Posterior vena cava (tissue), 2 donors: ENCODE data around the gene B3GALT6. TPM values are rescaled to one million over a fixed set of nuclear protein-coding genes. Genes with fewer than 3 reads are reported as not detected.

Experiments
- DNase-seq: peaks from one replicate; pipeline ENCODE4 v3.0.0-alpha.2; 2020; ENCODE audit warnings: low spot score
- intact Hi-C, 2 donors: fragments of 100-400 bp; cut with DNase I; formaldehyde crosslinking; loops; one replicate each; pipeline versions ENCODE4 v1.14.1 to v1.14.2; 2022 to 2023
- total RNA-seq, 2 donors: library from RNA; stranded (reverse); fragmentation: NEBNext Ultra II Directional; extraction: Animal tissue kit (Norgen Biotek cat#: 25700); gene quantifications; one replicate each; pipeline ENCODE4 v1.2.1, GENCODE V29; 2021
- donor health status: DM: yes; HTN: yes; CAD: no.
- donor health status: DM: yes; HTN: yes; CAD: no.

B3GALT6 gene
- total RNA-seq, 2 donors from 2014 or later, result 9.9 to 10.3 TPM

DNA sequence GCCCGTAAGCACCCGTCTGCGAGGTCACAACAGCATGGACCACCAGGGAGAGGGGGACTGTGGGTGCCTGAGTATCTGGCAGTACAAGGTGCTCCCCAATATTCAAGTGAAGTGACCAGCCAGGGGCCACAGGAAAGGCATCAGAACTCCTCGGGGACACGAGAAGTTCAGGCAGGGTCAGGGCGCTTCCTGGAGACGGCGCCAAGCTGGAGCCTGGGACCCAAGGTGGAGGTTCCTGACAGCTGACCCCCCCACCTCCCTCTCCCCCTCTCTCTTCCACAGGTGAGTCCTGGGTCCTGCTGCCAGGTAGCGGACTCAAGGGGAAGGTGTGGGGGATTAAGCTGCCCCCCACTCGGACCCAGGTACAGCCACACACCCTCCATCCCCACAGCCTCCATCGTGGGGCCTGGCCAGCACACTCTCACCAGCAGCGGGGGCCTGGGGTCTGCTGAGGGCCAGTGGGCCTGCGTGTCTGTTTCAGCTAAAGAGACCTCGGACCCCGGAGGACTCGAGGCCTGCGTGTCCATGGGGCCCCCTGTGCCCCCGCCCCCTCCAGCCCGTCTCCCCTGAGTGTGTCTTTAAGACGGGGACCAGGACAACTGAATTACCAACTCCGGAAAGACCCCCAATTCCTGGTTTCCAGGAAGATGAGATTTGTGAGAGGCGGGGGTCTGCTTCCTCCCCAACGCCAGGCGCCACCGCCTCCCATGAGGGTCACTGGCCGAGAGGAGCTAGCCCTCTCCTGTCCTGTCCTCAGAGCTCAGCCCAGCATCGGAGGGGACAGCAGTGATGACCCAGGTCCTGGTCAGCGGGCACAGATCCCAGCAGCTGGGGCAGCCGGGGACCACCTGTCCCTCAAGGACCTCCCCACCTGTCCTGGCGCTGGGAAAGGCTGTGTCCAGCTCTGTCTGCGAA lies 31.8 kb upstream of the B3GALT6 start:
- peak; percentile 77 for DNase-seq
- intact Hi-C loops, result no loop called here

GRCh38 chr1:1200876-1201810 lies 30.9 kb upstream of the B3GALT6 start:
- peak; percentile 87 for DNase-seq
- intact Hi-C loops, result no loop called here

DNA sequence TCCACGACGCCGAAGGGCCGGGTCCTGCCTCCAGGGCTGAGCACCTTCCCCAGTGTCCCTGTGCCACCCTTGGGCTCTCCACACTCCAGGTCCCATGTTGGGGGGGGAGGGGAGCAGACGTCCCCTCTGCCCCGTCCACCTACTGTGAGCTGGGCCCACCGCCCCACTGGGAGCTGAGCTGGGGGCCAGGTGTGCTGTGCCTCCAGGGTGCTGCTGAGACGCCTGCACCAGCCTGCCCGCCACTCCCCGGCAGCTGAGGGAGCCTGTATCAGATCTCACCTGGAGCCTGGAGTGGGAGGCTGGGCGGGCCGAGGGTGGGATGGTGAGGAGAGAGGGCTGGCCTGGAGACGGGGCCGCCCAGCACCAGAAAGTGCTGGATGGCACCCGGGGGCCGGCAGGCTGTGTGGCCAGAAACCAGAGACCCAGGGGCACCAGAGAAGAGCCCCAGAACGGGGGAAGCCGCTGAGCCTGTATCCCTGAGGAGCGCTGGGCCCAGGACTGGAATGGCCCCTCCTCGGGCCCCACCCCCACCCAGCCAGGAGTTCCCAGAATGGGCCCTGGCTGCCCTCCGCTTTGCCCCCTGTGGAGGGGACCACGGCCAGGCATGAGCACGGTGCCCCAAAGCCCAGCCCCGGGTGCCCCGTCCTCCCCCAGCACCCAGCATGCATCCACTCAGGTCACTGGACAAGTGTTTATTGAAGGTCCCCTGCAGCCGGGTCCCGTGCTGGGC lies 29.0 kb upstream of the B3GALT6 start:
- intact Hi-C loops, result no loop called here
- DNase-seq, result no peak

DNA sequence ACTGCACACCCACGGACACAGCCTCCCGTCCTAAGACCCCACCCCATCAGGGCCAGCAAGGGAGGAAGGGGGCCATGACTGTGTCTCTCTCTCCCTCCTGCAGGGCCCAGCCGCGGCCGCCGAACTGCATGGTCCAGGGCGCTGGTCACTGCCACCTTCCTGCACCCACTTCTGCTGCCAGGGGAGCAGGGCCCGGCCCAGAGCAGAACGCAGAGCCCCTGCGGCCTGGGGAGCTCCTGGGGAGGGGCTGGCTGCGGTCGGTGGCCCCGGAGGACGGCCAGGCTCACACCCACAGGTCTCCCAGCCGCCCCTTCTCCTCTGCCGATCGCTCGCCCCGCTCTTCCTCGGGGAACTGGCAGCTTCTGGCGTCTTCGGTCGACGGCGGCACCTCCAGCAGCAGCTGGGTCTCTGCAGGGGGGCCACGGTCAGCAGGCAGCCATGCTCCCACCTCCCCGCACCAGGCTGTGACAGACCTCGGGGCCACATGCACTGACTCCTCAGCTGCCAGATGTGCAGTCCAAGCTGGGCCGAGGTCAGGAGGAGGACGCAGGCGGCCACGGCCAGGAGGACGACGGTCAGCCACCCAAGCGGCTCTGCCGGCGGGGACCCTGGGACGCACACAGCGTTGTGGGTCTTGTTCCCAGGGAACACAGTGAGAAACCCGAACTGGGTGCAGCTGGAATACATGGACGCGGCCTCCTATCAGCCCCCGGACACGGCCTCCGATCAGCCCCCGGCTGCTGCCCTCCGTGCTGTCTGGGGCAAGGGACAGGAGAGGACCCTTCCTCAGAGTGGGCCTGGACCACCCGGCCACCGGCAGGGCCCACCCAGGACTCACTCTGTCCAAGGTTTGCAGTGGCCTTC lies 28.2 kb upstream of the B3GALT6 start:
- intact Hi-C loops, result no loop called here
- DNase-seq, result no peak

- intact Hi-C loops, result no loop called here
- DNase-seq, result no peak
These were observed 27.6 kb upstream of the B3GALT6 start for GRCh38 chr1:1204425-1204920.

DNA sequence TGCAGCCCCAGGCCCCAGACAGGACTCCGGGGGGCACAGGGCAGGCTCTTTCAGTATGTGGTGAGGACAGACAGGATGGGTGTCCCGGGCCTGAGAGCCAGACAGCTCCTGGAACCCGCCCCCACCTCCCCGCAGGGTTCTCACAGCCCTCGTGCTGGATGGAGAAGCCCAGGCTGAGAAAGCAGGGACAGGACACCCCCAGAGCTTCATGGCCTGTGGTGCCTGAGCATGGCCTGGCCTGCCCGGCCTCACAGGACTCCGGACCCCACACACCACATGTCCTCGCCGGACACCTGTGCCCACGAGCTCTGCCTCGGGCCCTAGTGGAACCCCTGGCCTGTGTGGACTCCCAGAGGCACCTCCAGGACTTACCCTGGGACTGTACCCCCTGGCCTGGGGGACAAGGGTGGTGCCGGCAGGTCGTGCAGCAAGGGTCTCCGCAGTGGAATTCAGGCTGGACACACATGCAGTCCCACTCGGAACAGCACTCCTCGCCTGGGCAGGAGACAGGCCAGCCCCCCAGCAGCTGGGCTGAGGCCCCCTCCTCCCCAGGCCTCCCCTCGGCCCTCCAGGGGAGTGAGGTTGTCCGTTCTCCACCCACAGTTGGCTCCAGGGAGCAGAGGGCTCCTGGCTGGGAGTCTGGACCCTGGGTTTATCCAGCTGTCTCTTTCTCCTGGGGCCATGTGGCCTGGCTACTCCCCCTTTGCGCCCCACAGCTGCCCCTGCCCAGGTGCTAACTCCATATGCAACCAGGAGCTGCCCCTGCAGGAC lies 26.9 kb upstream of the B3GALT6 start:
- no peak for DNase-seq
- intact Hi-C loops, result no loop called here

DNA sequence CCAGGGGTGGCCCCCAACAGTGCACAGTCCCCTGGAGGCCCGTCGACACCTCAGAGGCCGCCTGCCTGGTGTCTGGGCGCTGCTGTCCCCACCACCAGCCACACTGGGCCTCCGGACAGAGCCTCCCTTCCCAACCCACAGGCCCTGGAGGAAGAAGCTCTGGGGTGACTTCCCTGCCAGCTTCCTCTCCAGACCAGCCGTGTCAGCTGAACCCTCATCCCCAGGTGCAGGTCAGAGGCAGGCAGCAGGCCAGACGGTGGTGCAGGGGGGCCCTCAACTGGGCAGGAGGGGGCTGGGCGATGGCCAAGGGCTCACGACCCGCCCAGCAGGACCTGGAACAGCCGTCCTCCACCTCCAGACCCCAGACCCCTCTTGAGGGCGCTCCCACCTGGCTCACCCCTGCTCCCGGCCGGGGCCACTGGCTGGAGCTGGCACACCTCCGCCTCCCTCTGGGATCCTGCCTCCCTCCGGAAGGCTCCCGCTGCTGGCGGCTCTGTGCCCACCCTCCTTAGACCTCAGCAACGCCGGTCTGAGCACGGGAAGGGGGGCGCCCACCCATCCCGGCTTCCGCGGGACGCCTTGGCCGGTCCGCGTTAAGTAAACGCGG lies 26.2 kb upstream of the B3GALT6 start:
- no peak for DNase-seq
- intact Hi-C loops, result no loop called here

GRCh38 chr1:1206376-1206965 lies 25.6 kb upstream of the B3GALT6 start, which contains the start of gene TNFRSF18:
TSS of gene TNFRSF18 (minus strand) at chr1:1206592. CDS start at chr1:1206571, 21 bp downstream.
- intact Hi-C loops, result no loop called here
- DNase-seq, result no peak

DNA sequence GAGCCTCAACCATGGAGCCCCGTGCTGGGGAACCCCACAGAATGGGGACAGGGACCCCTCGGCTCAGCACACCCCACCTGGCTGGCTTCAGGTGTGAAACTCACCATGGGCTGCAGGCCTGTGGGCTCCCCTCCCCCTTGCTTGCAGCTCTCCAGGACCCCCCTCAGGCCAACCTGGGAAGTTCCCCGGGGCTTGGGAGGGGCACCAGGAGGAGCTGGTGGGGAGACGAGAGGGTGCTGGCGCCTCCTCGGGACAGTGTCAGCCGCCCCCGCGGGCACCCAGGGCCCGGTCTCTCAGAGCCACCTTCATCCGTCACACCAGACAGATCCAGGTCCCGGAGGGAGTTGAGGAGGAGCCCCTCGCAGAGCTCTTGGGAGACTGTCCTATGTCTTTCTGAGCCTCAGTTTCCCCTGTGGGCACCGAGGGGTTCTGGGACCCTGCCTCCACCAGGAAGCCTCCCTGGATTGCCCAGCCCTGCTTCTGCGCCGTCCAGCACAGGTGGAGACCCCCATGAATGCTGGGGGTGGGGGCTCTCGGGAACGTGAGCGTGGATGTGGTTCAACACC lies 25.0 kb upstream of the B3GALT6 start:
- peak; percentile 67 for DNase-seq
- intact Hi-C loops, result no loop called here

DNA sequence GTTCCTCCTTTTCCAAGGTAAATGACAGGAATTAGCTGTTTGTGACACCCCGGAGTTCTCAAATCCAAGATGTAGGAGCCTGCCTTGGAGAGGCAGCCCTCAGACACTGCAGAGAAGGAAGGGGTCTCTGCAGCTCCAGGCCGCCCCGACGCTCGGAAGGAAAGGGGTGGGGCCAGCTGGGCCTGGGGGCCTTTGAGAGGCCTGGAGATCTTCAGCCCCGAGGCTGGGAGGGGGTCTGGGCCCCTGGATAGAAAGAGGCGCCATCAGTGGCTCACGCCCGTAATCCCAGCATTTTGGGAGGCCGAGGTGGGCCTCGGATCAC lies 24.5 kb upstream of the B3GALT6 start:
- peak; percentile 69 for DNase-seq
- intact Hi-C loops, result no loop called here

GRCh38 chr1:1208713-1209433 lies 23.2 kb upstream of the B3GALT6 start:
- intact Hi-C loops, result no loop called here
- peak; percentile 80 for DNase-seq

DNA sequence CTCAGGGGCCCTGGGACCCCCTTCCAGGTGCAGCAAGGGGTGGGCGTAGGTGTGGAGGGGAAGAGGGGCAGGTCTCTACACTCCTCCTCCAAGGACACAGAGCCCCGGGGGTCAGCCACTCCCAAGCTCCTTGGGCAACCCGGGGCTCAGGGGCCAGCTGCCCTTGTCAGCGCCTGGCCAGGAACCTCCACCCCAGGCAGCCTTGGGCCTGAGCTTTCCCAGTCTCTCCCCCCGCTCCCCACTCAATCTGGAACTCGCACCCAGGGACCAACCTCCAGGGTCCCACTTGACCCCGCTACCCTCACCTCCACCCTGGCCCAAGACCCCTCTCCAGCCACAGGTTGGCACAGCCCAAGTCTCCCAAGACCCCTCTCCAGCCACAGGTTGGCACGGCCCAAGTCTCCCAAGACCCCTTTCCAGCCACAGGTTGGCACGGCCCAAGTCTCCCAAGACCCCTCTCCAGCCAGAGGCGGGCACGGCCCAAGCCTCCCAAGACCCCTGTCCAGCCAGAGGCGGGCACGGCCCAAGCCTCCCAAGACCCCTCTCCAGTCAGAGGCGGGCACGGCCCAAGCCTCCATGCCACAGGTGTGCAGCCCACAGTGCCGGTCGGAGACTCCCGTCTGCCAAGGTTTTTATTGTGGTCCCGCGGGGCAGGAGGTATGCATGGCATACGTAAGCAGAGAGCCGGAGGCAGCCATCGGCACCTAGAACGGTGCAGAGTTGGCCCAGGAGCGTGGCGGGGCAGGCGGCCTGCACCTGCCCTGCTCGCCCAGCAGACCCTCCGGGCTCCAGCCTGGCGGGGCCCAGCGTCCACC lies 21.1 kb upstream of the B3GALT6 start:
- DNase-seq, result peak; percentile 62
- intact Hi-C loops, result no loop called here

DNA sequence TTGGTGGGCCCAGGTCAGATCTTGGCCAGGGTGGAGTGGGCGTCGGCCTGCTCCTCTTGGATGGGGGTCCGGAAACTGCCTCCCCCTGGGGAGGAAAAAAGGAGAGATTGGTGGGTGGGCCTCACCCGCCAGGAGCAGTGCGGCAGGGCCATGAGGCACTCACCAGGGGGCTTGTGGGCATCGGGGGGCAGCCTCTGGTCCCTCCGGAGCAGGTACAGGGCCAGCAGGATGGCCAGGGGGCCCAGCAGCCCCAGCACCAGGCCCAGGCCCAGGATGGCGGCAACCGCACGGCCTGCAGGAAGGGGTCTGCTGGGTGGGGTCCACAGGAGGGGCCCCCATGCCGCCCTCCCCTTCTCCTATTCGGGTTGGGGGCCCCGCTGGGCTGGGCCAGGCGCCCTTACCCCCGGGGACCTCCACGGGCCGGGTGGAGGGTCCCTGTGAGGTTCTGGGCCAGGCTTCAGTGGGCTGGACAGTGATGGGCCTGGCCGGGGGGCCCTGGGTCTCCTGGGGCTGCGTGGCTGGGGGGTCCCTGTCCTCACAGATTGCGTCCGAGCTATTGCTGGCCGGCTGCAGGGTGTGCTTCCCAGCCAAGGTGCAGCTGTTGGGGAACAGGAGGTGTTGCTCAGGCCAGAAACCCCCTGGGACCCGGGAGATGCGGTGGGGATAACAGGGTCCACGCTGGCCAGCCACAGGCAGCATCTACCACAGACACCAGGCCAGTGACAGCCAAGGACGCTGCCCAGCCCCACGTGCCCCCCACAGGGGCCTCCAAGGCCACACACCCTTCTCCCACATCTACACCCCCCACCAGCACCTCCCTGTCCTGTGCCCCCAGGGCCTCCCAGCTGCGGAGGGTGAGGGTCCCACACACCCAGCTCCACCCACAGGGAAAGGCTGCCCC lies 20.2 kb upstream of the B3GALT6 start:
- intact Hi-C loops, result no loop called here
- no peak for DNase-seq

- no peak for DNase-seq
- intact Hi-C loops, result no loop called here
These were observed 19.2 kb upstream of the B3GALT6 start for GRCh38 chr1:1212780-1213344.
